NCI-H446 (cell line): ENCODE results near the gene METTL17.
"Not testable (repeated sequence)": the region's sequence is repeated elsewhere in the genome, so short reads cannot be mapped to it uniquely, and the experiment has no call there.

Experiments
- DNase-seq, 2 experiments: peaks; one replicate each; lab custom pipeline; 2025; lab: John Stamatoyannopoulos, UW

Gene METTL17

DNA sequence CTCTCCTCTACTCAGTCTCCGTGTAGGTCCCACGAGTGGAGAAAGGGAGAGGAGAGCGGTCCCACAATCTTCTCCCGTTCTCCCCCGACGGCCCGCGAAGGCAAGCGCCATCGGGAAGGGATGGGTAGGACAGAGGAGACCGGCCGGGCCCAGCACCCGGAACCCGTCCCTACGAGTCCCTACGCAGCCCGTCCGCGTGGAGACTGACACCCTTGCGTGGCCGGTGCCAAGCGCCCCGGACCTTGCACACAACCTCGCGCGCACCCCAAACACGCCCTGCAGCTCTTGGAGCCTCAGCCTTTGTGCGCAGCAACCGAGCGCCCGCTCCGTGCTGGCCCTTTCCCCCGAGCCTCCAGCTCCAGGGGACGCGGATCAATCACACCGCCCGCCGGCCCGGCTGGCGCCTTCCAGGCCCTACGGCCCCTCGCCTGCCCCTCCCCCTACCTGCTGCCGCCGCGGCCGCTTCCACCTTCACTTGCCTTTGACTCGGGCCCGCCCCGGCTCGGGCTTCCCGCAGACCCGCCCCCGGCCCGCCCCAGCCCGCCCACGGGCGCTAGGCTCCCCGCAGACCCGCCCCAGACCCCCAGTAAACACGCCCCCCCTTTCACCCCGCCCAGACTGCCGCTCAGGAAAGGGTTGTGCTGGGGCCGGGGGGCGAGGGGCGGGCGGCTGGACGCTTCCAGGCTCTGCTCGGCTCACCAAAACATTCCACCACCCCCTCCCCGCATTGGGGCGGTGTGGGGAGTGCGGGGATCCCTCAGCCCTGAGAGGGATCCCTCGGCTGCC is 35.0 kb downstream of the METTL17 start, which contains the start of gene NDRG2:
Gene NDRG2 (minus strand): TSS at position 477 of the 786 bp plus-strand sequence. CDS start 1,746 bp downstream, outside the sequence.
- peak in 1 of 2 experiments; percentile 18 for DNase-seq

DNA sequence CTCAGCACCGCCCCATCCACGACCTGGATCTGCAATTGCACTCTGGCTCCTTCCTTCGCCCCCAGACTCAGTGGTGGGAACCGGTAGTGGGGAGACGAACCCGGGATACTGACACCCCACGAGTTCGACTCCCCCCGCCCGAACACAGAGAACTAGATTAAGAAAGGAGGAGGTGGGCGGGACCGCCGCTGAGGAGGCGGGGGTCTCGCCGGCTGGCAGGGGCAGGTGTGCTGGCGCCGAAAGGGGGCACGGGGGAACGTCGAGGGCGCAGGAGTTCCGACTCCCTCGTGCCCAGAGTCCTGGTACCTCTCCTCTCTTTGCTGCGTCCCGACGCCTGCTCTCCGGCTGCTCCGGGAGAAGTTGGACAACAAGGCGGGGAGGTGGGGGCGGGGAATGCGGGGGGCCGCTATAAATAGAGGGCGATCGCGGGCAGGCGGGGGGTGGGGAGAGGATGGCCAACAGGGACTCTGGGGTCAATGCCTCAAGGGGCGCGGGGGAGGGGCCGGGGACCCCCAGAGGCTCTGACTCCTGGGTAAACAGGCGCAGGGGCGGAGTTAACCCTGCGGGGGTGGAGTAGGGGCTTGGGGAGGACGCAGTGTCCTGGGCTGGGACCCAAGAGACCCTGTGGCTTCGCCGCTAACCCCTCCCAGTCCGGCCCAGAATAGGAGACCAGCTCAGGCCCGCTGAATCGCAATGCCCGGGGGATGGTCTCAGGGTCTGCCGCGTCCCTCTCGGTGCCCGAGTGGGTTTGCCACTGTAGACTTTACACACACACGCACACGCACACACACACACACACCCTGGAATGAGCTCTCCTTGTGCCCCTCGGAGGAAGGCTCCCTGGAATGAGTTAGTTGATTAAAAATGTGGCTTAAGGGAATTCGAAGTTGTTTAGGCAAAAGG is 35.8 kb downstream of the METTL17 start:
- no peak for DNase-seq

GRCh38 chr14:21026274-21026987 is 36.7 kb downstream of the METTL17 start:
- DNase-seq, result no peak

- DNase-seq, result no peak
Observed at GRCh38 chr14:21026988-21027315, 37.2 kb downstream of the METTL17 start.

GRCh38 chr14:21029917-21030316 is 40.1 kb downstream of the METTL17 start, which contains the start of gene TPPP2:
TPPP2 (plus strand) TSS chr14:21030217; CDS start chr14:21030582, 365 bp downstream.
- DNase-seq, result no peak

- DNase-seq, result no peak
Observed at GRCh38 chr14:21030531-21030930, 40.8 kb downstream of the METTL17 start.

DNA sequence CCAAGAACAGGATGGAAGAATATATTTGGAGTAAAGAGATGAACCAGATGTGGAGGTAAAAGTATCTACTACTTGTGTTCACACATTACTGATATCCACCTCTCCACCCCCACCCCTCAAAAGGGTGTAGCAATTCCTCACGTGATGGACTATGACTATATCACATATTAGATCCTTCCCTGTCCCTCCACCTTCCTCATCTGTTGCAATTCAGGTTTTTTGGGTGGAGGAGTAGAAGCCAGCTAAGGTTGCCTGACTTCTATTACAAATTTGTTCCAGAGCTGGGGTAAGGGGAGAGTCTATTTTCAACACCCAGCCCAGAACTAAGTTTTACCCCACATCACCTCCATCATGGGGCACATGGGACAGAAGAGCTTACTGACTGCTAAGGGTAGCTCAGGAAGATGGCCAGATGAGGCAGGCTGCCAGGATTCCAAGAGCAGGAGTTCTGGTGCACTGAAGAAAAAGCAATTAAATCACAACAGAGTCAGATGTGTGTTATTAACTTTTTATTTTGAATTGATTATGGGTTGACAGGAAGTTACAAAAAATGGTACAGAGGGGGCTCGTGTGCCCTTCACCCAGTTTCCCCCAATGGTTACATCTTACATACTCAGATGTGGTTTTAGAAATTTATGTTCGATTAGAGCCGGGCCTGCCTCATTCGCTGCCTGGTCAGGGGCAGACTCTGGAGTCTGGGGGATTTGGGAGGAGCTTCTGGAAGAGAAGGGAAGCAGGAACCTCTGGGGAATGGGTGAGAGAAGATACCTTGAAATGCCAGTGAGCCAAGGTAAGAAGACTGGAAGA is 42.7 kb downstream of the METTL17 start:
- DNase-seq, result no peak

DNA sequence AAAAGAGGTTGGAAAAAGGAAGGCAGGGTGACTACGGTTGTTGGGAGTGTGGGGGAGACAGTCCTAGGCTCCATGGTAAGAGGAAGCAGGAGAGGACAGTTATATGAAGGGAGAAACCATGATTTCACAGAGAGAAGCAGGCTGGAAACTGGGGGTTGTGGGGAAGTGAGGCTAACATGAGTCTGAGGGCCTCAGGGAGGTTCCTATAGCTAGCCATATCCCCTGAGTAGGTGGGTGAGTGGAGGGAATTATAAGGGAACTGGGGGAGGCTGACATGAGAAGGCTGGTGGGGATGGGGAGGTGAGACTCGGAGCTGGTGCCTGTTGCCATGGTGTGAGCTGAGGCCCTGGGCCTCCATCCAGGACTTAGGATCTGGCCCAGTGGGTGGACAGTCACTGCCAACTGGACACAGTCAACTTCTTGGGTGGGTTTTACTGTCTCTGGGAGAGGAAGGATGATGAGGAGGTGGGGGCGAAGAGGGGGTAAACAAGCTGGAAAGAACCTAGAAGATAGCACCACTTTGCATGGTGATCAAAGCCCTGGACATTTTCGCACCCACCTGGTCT is 43.4 kb downstream of the METTL17 start:
- DNase-seq, result no peak

DNA sequence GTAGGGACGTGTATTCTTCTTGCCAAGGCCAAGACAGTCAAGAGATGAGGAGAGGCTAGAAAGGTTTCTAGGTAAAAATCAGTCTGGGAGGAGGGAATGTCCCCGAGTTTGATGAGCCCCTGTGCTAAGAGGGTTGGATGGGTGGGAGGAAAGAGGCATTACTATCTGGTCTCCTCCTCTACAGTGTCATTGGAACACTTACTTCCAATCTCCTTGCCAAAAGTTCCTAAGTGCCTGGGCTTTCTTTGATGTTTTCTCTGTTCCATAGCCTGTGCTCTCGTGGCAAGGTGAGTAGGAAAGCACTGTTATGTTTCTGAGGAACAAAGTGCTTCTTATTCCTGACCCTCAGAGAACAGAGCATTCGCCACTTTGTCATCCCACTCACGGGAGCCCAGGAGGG is 44.9 kb downstream of the METTL17 start, which contains the start of gene RNASE13:
Gene RNASE13 (minus strand): TSS at position 101 of the 400 bp plus-strand sequence. CDS start 519 bp downstream, outside the sequence.
- no peak for DNase-seq

- DNase-seq, result no peak
Observed at GRCh38 chr14:21036751-21037150, 47.0 kb downstream of the METTL17 start.

DNA sequence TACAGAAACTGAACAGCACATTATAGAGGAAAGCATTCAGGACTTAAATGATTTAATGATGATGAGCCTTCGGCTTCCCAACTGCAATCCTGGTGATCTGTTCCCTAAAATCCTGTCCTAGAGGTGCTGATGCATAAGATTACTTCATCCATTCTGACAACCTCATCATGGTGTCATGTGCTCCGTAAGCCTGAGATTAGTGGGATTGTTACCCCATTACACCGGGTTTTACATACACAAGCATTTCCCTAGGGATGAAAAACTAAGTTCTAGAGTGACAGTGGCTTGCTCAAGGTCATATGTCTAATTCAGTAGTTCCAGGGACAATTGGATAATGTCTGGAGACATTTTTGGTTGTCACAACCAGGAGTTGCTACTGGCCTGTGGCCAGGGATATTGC is 47.4 kb downstream of the METTL17 start:
- DNase-seq, result no peak

DNA sequence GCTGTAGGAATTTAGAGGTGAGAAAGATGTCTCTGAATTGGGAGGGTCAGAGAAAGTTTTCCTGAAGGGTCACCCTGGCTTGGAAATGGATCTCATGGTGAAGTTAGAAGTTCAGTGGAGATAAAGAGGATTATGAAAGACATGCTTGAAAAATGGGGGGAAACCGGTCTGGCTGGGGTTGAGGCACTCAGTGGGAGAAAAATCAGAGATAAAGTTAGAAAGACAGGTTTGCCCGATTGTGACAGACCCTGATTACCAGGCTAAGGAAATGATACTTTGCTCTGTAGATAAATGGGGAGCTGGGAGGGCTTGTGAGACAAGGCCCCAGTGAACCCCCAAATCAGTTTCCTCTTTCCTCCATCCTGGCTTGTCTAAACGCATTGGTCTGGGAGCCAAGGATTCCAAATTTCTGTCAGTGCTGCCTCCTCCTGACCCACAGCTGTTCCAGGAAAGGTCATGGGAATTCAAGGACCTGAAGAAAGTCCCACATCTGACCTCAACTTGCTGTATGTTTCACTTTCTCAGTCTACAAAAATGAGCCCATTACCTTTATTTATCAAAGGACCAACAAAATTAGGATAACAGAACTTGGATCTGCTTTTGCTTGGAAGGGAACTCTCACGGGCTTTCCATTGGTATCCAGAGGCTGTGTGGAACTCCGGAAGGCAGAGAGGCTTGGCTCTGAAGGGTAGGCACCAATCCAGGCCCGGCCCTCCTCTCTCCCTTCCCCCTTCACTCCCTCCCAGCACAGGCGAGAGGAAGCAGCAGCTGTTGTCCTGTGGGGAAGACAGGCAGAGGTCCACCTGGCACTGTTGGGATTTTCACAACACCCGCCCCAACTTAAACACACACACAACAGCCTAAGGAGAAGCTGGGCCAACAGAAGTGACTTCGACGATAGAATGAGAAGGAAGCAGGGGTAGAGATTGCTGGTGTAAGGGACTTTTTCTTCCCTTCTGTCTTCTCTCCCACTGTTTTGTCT is 49.0 kb downstream of the METTL17 start:
- peak; percentile 48 to 75 for DNase-seq

GRCh38 chr14:21039585-21040369 is 50.0 kb downstream of the METTL17 start:
- DNase-seq, result peak; percentile 19 to 66

- no peak for DNase-seq
Observed at GRCh38 chr14:21040370-21040925, 50.7 kb downstream of the METTL17 start.

DNA sequence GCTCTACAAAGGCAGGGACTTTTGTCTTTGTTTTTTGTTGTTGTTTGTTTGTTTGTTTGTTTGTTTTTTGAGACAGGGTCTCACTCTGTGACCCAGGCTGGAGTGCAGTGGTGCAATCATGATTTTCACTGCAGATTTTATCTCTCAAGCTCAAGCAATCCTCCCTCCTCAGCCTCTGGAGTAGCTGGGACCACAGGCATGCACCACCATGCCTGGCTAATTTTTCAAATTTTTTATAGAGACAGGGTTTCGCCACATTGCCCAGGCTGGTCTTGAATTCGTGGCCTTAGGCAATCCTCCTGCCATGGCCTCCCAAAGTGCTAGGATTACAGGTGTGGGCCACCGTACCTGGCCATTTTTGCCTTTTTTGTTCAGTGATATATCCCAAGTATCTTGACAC is 51.2 kb downstream of the METTL17 start:
- DNase-seq, result not testable (repeated sequence)

- no peak for DNase-seq
Observed at GRCh38 chr14:21041676-21042433, 52.1 kb downstream of the METTL17 start, which contains the start of gene RNASE7. RNASE7 (plus strand) TSS chr14:21042362; CDS start chr14:21042993, 631 bp downstream.

DNA sequence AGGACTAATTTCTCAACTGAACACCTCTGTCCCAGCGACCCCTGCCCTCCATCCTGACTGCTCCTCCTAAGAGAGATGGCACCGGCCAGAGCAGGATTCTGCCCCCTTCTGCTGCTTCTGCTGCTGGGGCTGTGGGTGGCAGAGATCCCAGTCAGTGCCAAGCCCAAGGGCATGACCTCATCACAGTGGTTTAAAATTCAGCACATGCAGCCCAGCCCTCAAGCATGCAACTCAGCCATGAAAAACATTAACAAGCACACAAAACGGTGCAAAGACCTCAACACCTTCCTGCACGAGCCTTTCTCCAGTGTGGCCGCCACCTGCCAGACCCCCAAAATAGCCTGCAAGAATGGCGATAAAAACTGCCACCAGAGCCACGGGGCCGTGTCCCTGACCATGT is 53.1 kb downstream of the METTL17 start:
- DNase-seq, result no peak
